Measurements from ENCODE around the gene C16orf95. TPM values are rescaled to one million over a fixed set of nuclear protein-coding genes. Genes with fewer than 3 reads are reported as not detected.

Gene C16orf95
- total and polyA plus RNA-seq, 2 of the 4 experiments (the other 2 are of a cell fraction) = 2.0 to 4.7 TPM

DNA sequence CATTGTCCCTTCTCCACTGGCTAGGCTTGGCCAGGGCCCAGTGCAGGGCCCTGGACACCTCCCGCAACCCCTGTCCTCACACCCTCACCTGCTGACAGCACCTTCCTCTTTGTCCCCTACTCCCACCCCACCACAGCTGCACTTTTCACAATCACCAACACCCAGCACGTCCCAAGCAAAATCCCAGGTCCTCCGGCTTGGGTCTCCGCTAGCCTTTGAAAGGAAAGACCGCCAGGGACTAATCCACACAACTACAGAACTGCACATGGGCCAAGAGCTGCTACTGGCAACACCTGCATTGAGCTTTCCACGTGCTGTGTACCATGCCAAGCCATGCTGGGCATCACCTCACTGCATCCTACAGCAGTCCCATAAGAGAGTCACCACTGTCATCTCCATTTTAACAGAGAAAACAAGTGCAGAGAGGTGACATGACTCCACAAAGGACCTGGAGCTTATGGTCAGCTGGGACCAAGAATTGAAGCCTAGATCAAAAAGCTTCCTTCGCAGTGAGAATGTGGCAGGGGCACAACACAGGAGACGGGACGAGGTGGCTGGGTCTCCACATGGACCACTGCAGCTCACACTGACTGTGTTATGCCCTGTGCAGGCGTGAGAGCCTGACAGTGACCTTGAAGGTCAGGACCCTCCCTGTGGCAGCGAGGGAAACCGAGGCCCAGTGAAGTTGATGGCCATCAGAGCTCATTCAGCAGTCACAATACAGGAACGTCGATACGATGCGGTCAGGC, 43.8 kb upstream of the C16orf95 start:
- Histone ChIP-seq H3K9ac (ENCODE audit: low read depth, low read length) (no peak overlapping the region), H3K23ac (ENCODE audit: low read depth, low read length) (no peak overlapping the region), H2AK5ac (ENCODE audit: low read depth, low read length) (no peak overlapping the region), H2BK15ac (ENCODE audit: low read depth, low read length) (no peak overlapping the region), H2BK20ac (ENCODE audit: low read depth, low read length) (no peak overlapping the region), H3K9me1 (ENCODE audit: insufficient read depth, low read length) (peaks cover 14% of the 10 kb centered on the region; the same call in 1 of the 2 replicates), H3K14ac (replicated peaks; ENCODE audit: low read depth, low read length) (no peak overlapping the region), H3K4ac (ENCODE audit: low read depth, low read length) (no peak overlapping the region), H2BK5ac (ENCODE audit: low read depth, low read length, poor library complexity, severe bottlenecking) (no peak overlapping the region), H4K8ac (ENCODE audit: low read depth in 2 of 2, low read length in 2 of 2) (no peak overlapping the region), H4K5ac (ENCODE audit: low read depth, low read length) (no peak overlapping the region), H3K4me2 (ENCODE audit: low read depth, low read length) (no peak overlapping the region), H3K18ac (ENCODE audit: low read depth, low read length) (no peak overlapping the region), H4K91ac (ENCODE audit: insufficient read depth, low read depth, low read length) (no peak overlapping the region), H3K9me3 (ENCODE audit: control insufficient read depth, insufficient read depth, low read length) (no peaks in the 10 kb centered on the region), H2AK9ac (replicated peaks; ENCODE audit: low read depth, low read length, poor library complexity) (no peak overlapping the region), H2AFZ (replicated peaks; ENCODE audit: low read length, poor library complexity) (no peak overlapping the region), H4K20me1 (ENCODE audit: insufficient read depth, low read length) (peaks cover 36% of the 10 kb centered on the region), H3K27me3 (ENCODE audit: control insufficient read depth, insufficient read depth, low read length) (no peaks in the 10 kb centered on the region), H3K79me1 (ENCODE audit: low read depth in 1 of 2, low read length in 2 of 2) (peaks cover 8 to 61% of the 10 kb centered on the region in 2 experiments), H2BK120ac (ENCODE audit: low read depth, low read length) (no peak overlapping the region), H3K4me1 (ENCODE audit: control insufficient read depth, insufficient read depth, low read length) (peaks cover 8% of the 10 kb centered on the region), H3K4me3 (ENCODE audit: insufficient read depth, low read depth, low read length) (no peak overlapping the region), H3K36me3 (ENCODE audit: control insufficient read depth, insufficient read depth, low read length) (peaks cover 31% of the 10 kb centered on the region), H3K27ac (ENCODE audit: insufficient read depth, low read length) (no peak overlapping the region), H3K56ac (ENCODE audit: extremely low read depth, insufficient read depth, low read length) (no peak overlapping the region)
- DNase-seq = no peak
- WGBS, 2 experiments (ENCODE audit: extremely low coverage in 2 of 2, insufficient read length in 1 of 2) = 91% methylated on average over 8 of the region's 16 CpGs; no CpG with 5 or more reads in 1 of the 2 experiments
- ChIA-PET CTCF (no interaction called here), POLR2A (ENCODE audit: unreplicated experiment) (no interaction called here)
- no peak for ATAC-seq (ENCODE audit: low read depth)
- in situ Hi-C loops (cut with MboI; ENCODE audit: low sequenced_read_pairs) (no loop called here), intact Hi-C loops (cut with micrococcal nuclease) (no loop called here), dilution Hi-C loops (cut with HindIII; ENCODE audit: low sequenced_read_pairs, unreplicated experiment) (no loop called here)
- no TSS peak for BruUV-seq (replicated peaks)
- TF ChIP-seq FOS (IDR thresholded peaks at IDR 0.05; ENCODE audit: low read depth, low read length) = no peak
- no peak for TF ChIP-seq CEBPB (IDR thresholded peaks at IDR 0.05; ENCODE audit: low read depth, low read length)
- TF ChIP-seq RFX5 (IDR thresholded peaks at IDR 0.05; ENCODE audit: low read depth, low read length) = no peak
- TF ChIP-seq CTCF (conservative IDR thresholded peaks at IDR 0.05; ENCODE audit: low read depth, low read length) = no peak
- TF ChIP-seq BHLHE40 (IDR thresholded peaks at IDR 0.05; ENCODE audit: low read depth, low read length) = no peak
- TF ChIP-seq, protein P1, sequence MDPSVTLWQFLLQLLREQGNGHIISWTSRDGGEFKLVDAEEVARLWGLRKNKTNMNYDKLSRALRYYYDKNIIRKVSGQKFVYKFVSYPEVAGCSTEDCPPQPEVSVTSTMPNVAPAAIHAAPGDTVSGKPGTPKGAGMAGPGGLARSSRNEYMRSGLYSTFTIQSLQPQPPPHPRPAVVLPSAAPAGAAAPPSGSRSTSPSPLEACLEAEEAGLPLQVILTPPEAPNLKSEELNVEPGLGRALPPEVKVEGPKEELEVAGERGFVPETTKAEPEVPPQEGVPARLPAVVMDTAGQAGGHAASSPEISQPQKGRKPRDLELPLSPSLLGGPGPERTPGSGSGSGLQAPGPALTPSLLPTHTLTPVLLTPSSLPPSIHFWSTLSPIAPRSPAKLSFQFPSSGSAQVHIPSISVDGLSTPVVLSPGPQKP (IDR thresholded peaks at IDR 0.05; ENCODE audit: borderline replicate concordance, low read depth, low read length) = no peak
- TF ChIP-seq CHD1 (IDR thresholded peaks at IDR 0.05; ENCODE audit: low read depth, low read length) = no peak
- TF ChIP-seq RAD21 (IDR thresholded peaks at IDR 0.05; ENCODE audit: low read length) = no peak
- no peak for TF ChIP-seq MXI1 (IDR thresholded peaks at IDR 0.05; ENCODE audit: borderline replicate concordance, low read depth, low read length)
- no peak for TF ChIP-seq USF2 (IDR thresholded peaks at IDR 0.05; ENCODE audit: low read depth, low read length)
- TF ChIP-seq RCOR1 (IDR thresholded peaks at IDR 0.05; ENCODE audit: insufficient replicate concordance, low read length) = no peak
- no peak for TF ChIP-seq SMC3 (IDR thresholded peaks at IDR 0.05; ENCODE audit: low read depth, low read length)
- no peak for TF ChIP-seq POLR2A (IDR thresholded peaks at IDR 0.05; ENCODE audit: low read depth, low read length)
- no peak for TF ChIP-seq MAFK (IDR thresholded peaks at IDR 0.05; ENCODE audit: low read depth, low read length)
- TF ChIP-seq NFE2L2 (IDR thresholded peaks at IDR 0.05; ENCODE audit: low read depth, low read length) = no peak
- TF ChIP-seq MAZ (IDR thresholded peaks at IDR 0.05; ENCODE audit: borderline replicate concordance, low read depth, low read length) = no peak

All from IMR-90 (cell line).